Measurements from ENCODE around the gene ZBTB18. TPM values are rescaled to one million over a fixed set of nuclear protein-coding genes. Genes with fewer than 3 reads are reported as not detected.
A peak's percentile ranks its signal among the peaks of the same experiment; 100 is the strongest.

The ZBTB18 gene
- polyA plus RNA-seq, 1 donor from 2014 or later = 30.6 TPM

- Histone ChIP-seq H3K4me2 (ENCODE audit: low read length) (no peak overlapping the region), H4K20me1 (ENCODE audit: insufficient read depth) (no peaks in the 10 kb centered on the region), H3K9me2 (ENCODE audit: insufficient read depth, low read length) (no peaks in the 10 kb centered on the region), H3F3A (ENCODE audit: insufficient read depth, low read length, poor library complexity, severe bottlenecking) (peaks cover 12% of the 10 kb centered on the region), H3K27me3 (ENCODE audit: insufficient read depth, low read depth, low read length) (no peaks in the 10 kb centered on the region), H3K27ac (ENCODE audit: low read length) (no peak overlapping the region), H2AFZ (ENCODE audit: low read depth, low read length) (no peak overlapping the region), H3K4me3 (ENCODE audit: low read length) (peak overlapping the region; percentile 96), H3K79me2 (replicated peaks; ENCODE audit: insufficient read depth, low read length) (peaks cover 36% of the 10 kb centered on the region), H3K36me3 (ENCODE audit: insufficient read depth, low read length) (no peaks in the 10 kb centered on the region), H3K9ac (ENCODE audit: low read length) (no peak overlapping the region), H3K9me3 (ENCODE audit: low read length) (no peaks in the 10 kb centered on the region)
- peak; percentile 75 for TF ChIP-seq POLR2AphosphoS5 (IDR thresholded peaks at IDR 0.05)
- TF ChIP-seq EZH2 (IDR thresholded peaks at IDR 0.05; ENCODE audit: borderline replicate concordance, insufficient read depth, low read length, poor library complexity, severe bottlenecking) = no peak
Observed at GRCh38 chr1:244048256-244049161, 2.6 kb upstream of the ZBTB18 start.

GRCh38 chr1:244049162-244050013, 1.7 kb upstream of the ZBTB18 start:
- no peaks in the 10 kb centered on the region for H4K20me1 ChIP-seq (ENCODE audit: insufficient read depth)
- peak overlapping the region; percentile 39 for H3K27ac ChIP-seq (ENCODE audit: low read length)
- peak overlapping the region; percentile 88 for H3K4me2 ChIP-seq (ENCODE audit: low read length)
- peak overlapping the region; percentile 65 for H3K9ac ChIP-seq (ENCODE audit: low read length)
- no peaks in the 10 kb centered on the region for H3K27me3 ChIP-seq (ENCODE audit: insufficient read depth, low read depth, low read length)
- peaks cover 45% of the 10 kb centered on the region for H3K79me2 ChIP-seq (replicated peaks; ENCODE audit: insufficient read depth, low read length)
- no peak overlapping the region for H2AFZ ChIP-seq (ENCODE audit: low read depth, low read length)
- peak; percentile 16 for TF ChIP-seq POLR2AphosphoS5 (IDR thresholded peaks at IDR 0.05)
- TF ChIP-seq EZH2 (IDR thresholded peaks at IDR 0.05; ENCODE audit: borderline replicate concordance, insufficient read depth, low read length, poor library complexity, severe bottlenecking) = no peak
- peaks cover 12% of the 10 kb centered on the region for H3F3A ChIP-seq (ENCODE audit: insufficient read depth, low read length, poor library complexity, severe bottlenecking)
- H3K4me3 ChIP-seq (ENCODE audit: low read length) = peak overlapping the region; percentile 78
- peaks cover 6% of the 10 kb centered on the region for H3K36me3 ChIP-seq (ENCODE audit: insufficient read depth, low read length)
- H3K9me2 ChIP-seq (ENCODE audit: insufficient read depth, low read length) = no peaks in the 10 kb centered on the region
- H3K9me3 ChIP-seq (ENCODE audit: low read length) = no peaks in the 10 kb centered on the region

GRCh38 chr1:244050014-244050834, 859 bp upstream of the ZBTB18 start:
- H3K27me3 ChIP-seq (ENCODE audit: insufficient read depth, low read depth, low read length) = no peaks in the 10 kb centered on the region
- H3K4me3 ChIP-seq (ENCODE audit: low read length) = peak overlapping the region; percentile 78
- H3K9me3 ChIP-seq (ENCODE audit: low read length) = no peaks in the 10 kb centered on the region
- TF ChIP-seq SMC3 (conservative IDR thresholded peaks at IDR 0.05; ENCODE audit: poor library complexity) (no peak), EZH2 (IDR thresholded peaks at IDR 0.05; ENCODE audit: borderline replicate concordance, insufficient read depth, low read length, poor library complexity, severe bottlenecking) (no peak), MXI1 (conservative IDR thresholded peaks at IDR 0.05; ENCODE audit: poor library complexity, severe bottlenecking) (no peak), TAF1 (IDR thresholded peaks at IDR 0.05; ENCODE audit: low read depth) (no peak), REST (IDR thresholded peaks at IDR 0.05; ENCODE audit: borderline replicate concordance) (no peak), POLR2AphosphoS5 (IDR thresholded peaks at IDR 0.05) (no peak), RAD21 (conservative IDR thresholded peaks at IDR 0.05) (no peak), EP300 (conservative IDR thresholded peaks at IDR 0.05; ENCODE audit: poor library complexity, severe bottlenecking) (no peak), CTCF (IDR thresholded peaks at IDR 0.05; ENCODE audit: poor library complexity, severe bottlenecking) (no peak)
- peak overlapping the region; percentile 65 for H3K9ac ChIP-seq (ENCODE audit: low read length)
- H2AFZ ChIP-seq (ENCODE audit: low read depth, low read length) = no peak overlapping the region
- peak overlapping the region; percentile 71 for H3K27ac ChIP-seq (ENCODE audit: low read length)
- peaks cover 8% of the 10 kb centered on the region for H3K36me3 ChIP-seq (ENCODE audit: insufficient read depth, low read length)
- H3K79me2 ChIP-seq (replicated peaks; ENCODE audit: insufficient read depth, low read length) = peaks cover 52% of the 10 kb centered on the region
- no peaks in the 10 kb centered on the region for H3K9me2 ChIP-seq (ENCODE audit: insufficient read depth, low read length)
- peak overlapping the region; percentile 88 for H3K4me2 ChIP-seq (ENCODE audit: low read length)
- no peaks in the 10 kb centered on the region for H4K20me1 ChIP-seq (ENCODE audit: insufficient read depth)
- peaks cover 12% of the 10 kb centered on the region for H3F3A ChIP-seq (ENCODE audit: insufficient read depth, low read length, poor library complexity, severe bottlenecking)
